Stimulated activated CD4-positive, alpha-beta T cell treated with anti-CD3 and anti-CD28 coated beads, TNF-alpha, amount 100 ng/mL, for 48 hours (primary cell): ENCODE data around the gene WIPF2.
A peak's percentile ranks its signal among the peaks of the same experiment; 100 is the strongest.

ENCODE experiments used
- DNase-seq, 3 donors: peaks; one replicate each; pipeline ENCODE4 v3.0.0-alpha.2; 2020; ENCODE audit warnings: low read depth in 3 of 3

Gene WIPF2

DNA sequence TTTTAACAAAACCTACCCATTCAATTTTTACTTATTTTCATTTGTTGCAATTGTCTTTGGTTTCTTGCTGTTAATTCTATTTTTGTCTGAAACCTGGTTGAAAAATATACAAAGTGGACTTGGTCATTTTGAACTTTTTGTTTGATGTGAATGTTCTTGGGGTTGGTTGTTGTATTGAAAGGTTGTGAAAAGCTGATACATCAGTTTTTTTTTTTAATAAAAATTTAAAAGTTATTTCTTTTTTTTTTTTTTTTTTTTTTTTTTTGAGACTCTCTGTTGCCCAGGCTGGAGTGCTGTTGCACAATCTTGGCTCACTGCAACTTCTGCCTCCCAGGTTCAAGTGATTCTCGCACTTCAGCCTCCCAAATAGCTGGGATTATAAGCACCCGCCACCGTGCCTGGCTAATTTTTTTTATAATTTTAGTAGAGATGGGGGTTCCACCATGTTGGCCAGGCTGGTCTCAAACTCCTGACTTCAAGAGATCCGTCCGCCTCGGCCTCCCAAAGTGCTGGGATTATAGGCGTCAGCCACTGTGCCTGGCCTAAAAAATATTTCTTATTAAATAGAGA lies 28.9 kb downstream of the WIPF2 start:
- no peak for DNase-seq

DNA sequence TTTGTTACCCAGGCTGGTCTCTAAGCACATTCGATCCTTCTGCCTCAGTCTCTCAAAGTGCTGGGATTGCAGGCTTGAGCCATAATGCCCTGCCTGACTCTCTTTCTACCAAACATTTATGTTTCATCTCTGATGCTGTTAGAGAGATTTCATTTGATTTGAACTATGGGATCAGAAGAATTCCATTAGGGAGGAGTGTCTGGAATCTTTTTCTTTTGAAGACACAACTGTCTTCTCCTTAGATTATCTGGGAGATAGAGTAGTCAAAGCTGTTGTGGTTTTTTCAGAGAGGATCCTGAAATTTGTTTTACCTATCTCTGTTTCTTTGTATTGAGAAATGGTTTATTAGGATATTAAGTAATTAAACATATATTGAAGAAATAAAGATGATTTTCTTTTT lies 29.4 kb downstream of the WIPF2 start:
- no peak for DNase-seq

DNA sequence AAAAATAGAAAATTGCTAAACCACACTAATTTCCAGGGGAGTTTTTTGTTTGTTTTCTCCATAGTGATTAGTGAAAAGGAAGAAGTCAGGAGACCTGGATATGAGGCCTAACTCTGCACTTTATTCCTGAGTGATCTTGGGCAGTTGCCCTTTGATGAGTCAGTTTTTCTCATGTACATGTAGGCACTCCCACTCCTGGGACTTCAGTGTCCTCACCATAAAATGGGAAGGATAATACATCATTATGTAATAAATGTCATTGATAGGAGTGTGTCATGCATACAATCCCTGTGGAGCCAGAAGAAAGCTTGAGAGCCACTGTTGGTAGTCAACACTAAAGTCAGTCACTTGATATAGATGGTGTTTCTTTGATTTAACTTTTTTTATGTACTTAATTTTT lies 32.5 kb downstream of the WIPF2 start:
- no peak for DNase-seq

DNA sequence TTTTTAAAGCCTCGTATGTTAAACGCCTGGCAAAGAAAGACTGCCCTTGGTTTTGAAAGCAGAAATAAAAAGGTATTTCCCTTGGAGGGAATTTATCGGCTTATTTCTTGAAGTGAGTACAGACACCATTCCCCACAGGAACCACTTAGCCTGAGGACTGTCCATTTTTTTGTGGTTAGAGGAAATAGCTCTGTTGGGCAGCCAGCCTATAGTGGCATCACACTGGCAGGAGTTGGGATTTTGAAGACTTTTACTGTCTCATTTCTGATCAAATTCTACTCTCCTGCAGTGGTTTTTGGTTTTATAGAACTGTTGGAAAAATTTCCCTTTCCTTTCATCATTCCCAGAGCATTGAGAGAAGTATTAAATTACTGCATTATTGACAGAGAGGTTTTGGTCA lies 34.5 kb downstream of the WIPF2 start:
- DNase-seq, result no peak

DNA sequence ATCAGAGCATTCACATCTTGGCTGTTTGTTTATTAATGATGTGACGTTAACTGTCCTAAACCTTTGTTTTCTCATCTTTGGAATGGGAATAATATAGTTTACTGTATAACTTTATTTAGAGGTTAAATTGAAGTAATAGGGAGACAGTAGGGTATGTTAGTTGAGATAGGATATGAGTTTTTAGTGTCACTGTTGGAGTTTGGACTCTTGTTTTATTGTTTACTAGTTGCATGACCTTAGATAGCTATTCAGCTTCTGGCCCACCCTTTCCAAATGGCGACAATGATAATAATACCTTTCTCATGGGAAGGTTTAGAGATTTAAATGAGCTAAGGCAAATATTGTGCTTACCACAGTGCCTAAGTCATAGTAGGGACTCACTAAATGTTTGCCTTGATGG lies 40.4 kb downstream of the WIPF2 start:
- no peak for DNase-seq

DNA sequence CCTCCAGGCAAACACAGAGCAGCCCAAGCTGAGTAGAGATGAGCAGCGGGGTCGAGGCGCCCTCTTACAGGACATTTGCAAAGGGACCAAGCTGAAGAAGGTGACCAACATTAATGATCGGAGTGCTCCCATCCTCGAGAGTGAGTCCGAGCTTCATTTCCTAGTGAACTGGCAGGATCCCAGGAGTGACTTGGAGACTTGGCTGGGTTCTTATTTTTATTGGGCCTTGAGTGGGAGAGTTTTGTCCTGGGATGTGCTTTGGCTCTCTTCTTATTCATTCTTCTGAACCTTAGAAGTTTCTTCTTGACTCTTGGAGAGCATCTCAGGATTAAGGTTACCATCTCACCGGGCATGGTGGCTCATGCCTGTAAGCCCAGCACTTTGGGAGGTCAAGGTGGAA lies 41.4 kb downstream of the WIPF2 start:
- no peak for DNase-seq

DNA sequence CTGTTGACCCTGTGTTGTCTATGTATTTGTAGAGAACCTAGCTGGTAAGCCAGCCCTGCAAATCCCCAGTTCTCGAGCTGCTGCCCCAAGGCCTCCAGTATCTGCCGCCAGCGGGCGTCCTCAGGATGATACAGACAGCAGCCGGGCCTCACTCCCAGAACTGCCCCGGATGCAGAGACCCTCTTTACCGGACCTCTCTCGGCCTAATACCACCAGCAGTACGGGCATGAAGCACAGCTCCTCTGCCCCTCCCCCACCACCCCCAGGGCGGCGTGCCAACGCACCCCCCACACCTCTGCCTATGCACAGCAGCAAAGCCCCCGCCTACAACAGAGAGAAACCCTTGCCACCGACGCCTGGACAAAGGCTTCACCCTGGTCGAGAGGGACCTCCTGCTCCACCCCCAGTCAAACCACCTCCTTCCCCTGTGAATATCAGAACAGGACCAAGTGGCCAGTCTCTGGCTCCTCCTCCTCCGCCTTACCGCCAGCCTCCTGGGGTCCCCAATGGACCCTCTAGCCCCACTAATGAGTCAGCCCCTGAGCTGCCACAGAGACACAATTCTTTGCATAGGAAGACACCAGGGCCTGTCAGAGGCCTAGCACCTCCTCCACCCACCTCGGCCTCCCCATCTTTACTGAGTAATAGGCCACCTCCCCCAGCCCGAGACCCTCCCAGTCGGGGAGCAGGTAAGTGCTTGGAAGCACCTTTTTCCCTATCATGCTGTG lies 45.5 kb downstream of the WIPF2 start:
- DNase-seq, result no peak

DNA sequence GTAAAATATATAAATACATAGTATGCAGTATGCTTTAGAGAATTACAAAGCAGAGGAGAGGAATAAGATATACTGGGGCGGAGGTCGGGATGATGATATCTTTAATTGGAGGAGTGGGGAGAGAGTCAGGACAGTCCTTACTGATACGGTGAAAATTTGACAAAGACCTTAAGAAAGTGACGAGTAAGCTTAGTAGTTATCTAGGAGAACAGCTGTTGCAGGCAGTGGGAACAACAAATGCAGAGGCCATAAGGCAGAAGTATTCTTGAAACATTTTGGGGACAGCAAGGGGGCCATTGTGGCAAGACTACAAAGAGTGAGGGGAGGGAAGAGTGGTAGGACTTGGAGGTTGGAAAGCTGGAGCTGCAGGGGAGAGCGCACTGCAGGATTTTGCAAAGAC lies 46.2 kb downstream of the WIPF2 start:
- DNase-seq, result no peak

DNA sequence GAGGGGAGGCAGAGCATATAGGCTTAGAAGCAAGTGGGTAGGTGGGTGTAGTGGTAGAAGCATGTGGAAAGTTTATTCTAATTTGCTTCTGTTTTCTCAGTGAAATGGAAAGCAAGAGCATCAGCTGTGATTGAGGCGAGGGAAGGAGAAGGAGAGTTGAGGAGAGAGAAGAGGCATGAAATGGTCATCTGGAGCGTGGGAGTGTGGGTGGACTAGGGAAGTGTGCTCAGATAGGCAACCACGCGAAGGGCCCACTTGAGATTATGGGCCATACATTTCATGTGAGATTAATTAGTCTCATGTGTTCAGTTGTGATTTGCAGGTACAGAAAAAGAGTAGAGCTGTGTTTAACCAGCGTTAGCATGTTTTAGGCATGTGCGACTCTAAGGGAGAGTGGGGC lies 47.8 kb downstream of the WIPF2 start:
- no peak for DNase-seq

DNA sequence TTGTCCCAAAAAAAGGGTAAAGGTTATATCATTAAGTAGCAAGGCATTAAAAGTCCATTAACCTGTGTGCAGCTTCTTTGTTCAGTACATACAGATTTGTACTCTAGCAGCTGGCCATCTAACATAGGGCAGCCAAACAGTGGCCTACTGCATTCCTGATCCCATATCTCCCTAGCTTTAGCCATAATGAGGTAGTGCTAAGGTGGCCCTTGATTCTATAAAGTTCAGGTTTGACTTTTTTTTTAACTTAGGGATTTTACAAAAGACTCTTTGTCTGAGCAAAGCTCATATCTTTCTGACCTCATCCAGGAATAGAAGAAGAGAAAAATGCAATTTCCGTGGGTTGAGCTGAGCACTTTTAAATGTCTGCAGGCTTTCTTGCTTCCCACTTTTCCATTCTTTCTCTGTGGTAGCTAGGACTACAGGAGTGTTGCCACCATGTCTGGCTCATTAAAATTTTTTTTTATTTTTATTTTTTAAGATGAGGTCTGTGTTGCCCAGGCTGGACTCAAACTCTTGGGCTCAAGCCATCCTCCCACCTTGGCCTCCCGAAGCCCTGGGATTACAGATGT lies 49.1 kb downstream of the WIPF2 start:
- DNase-seq, result no peak

DNA sequence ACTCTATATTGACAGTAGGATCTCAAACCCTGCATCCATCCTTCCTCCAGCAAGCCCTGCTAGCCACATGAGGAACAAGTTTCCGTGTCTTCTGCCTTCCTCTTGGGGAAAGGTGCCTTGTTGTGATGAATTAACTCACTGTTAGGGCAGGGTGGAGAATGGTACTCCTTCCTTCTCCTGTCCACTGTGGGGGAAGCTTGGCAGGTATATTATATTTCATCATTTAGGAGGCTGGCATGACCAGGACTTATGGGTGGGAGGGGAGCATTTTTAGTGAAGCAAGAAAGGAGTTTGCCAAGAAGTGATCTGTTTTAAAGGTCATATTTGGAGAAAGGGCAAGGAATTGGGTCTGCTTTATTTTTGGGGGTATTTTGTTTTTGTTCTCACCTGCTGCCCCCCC lies 59.3 kb downstream of the WIPF2 start:
- no peak for DNase-seq

DNA sequence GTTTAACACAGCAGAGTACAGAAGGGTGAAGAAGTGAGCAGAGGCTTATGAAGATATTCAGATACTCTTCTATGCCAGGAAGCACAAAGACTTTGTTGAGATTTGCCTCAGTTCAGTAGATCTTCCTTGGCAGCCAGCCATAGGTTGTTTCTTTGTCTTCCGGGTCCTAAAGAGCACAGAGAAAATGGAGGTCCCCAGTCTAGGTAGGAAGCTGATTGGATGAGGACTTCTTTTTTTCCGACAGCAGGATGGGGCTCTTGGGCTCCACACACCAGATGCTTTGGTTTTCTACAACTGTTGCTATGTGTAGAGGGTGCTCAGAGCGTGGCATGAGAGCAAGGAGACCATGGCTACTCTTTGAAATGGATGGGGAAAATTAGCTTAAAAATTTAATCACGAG lies 60.3 kb downstream of the WIPF2 start:
- DNase-seq, result no peak

DNA sequence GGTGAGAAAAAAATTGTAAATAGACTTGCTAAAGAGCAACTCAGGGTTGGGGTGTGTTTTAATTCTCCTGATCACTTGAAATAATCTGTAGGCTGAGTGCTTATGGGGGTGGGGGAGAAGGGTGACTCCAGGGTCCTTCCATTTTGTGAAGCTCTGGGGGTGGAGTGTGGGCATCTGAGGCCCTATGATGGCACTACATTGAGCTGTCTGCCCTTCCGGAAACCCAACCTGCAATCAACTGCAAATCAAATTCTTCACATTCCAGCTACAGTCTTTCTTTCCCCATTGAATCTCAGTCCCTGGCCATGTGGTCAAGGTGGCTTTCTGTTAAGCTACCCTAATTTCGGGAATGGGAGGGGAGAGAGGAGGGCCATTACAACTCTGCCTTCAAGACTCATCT lies 62.6 kb downstream of the WIPF2 start:
- no peak for DNase-seq

DNA sequence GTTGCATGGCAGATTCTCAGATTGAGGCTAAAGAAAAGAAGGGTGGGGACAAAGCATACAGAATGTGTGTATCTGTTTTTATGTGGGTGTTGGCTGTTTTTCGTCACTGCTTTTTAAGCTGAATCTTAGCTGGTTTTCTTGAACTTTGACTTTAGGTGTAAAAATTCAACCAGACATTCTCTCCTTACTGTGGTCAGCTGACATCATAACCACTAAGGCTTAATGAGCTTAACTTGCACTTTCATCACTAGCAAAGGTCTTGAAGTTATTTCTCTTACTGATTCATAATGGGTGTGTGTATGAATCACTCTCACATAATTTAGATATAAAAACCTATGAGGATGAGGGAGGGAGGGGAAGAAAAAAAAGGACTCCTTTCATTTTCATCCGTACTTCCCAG lies 64.6 kb downstream of the WIPF2 start:
- no peak for DNase-seq

DNA sequence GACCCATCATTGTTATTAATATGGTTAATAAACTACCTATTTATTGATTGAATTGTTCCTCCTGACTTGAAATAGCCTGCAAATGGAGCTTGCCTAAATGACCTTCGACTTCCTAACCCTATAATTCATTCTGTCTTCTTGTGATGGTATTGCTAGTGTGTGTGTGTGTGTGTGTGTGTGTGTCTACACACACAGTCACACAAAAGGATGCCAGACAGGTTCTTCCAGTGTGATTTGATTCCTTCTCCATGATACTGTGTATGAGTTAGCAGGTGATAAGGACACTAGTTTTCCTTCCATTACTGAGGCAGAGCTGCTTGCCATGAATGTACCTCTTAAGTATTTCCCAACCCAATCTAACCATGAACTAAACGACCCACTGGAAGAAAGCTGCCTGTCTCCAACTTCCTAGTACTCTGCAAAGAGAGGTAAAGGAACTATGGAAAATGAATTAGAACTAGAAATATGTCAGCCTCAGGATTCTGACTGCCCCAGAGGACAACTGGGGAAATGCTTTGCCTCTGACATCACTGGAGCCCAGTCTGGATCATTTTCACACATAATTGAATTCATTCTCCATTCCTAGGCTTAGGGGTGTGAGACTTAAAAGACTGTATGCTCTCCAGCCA lies 65.1 kb downstream of the WIPF2 start:
- no peak for DNase-seq

DNA sequence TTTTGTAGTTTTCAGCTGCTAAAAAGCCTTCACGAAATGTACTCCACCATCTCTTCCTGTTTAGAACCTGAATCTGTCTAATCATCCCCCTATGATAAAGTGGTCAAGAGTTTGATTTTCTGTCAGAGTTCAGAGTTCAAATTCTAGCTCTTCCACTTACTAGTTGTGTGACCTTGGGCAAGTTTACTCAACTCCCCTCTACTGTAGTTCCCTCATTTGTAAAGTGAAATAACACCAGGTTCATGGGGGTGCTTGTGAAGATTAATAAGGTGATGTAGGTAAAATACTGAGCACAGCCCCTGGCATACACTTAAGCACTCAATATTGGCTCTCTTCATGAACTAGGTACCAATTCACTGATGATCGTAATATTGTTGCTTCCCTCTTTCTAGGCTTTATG lies 67.4 kb downstream of the WIPF2 start:
- no peak for DNase-seq

DNA sequence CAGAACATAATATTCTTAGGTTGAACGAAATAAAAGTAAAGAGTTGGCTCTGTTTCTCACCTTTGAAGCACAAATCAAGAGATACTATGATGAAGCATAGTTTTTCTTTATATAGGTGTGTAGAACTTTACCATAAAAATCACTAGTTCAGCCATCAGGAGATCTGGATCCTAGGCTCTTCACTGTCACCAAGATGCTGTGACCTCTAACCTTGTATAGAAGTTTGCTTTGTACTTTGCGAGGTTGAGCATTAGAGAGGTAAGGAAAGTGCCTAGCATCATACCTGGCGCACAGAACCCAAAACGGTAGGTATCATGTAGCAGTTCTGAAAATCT lies 68.0 kb downstream of the WIPF2 start:
- DNase-seq, result no peak

DNA sequence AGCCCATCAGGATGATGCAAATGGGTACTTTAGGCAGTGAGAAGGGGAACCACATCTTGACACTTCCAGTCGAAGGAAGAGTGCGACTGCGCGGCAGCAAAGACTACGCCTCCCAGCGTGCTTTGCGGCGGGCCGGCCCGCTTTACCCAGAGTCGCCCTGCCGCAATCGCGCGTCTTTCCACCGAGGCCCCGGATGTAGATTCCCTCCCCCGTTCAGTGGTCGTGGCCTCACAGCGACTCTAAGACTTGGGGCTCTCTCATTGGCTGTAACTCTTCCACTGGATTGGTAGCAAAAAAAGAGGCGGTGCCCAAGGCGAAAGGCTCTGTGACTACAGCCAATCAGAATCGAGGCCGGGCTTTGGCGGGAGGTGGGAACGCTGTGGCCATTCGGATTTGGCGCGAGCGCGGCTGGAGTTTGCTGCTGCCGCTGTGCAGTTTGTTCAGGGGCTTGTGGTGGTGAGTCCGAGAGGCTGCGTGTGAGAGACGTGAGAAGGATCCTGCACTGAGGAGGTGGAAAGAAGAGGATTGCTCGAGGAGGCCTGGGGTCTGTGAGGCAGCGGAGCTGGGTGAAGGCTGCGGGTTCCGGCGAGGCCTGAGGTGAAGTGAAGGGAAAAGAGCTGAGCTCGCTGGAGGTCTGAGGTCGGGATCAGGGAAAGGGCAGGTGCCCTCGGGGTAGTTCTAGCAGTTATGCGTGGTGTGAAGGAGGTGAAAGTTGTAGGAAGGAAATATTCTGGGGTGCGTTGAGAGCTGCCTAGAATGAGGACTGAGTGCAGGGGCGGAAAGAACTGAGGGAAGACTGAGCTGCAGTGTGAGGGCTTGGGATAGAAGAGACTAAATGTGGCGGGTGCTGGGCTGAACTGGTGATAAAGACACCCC lies 68.6 kb downstream of the WIPF2 start, which contains the start of gene CDC6:
Gene CDC6, plus strand, starts transcription at position 386 of the 876 bp plus-strand sequence. CDS start 1,542 bp downstream, outside the sequence.
- peak; percentile 97 to 98 (median 97) for DNase-seq

DNA sequence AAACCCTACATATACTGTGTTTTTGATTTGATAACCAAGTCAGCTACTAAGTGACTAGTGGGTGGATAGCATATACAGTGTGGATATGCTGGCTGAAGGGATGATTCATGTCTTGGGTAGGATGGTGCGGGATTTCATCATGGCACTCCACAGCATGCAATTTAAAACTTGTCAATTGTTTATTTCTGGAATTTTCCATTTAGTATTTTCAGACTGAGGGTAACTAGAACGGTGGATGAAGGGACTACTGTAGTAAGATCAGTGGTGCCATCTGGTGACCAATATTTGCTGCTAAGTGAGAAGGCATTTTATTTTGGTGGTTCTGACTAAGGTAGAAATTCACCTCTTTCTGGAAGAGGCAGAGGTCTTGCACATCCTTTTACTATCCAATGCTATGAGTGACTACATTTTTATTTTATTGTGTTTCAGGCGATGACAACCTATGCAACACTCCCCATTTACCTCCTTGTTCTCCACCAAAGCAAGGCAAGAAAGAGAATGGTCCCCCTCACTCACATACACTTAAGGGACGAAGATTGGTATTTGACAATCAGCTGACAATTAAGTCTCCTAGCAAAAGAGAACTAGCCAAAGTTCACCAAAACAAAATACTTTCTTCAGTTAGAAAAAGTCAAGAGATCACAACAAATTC lies 71.7 kb downstream of the WIPF2 start:
- DNase-seq, result no peak

DNA sequence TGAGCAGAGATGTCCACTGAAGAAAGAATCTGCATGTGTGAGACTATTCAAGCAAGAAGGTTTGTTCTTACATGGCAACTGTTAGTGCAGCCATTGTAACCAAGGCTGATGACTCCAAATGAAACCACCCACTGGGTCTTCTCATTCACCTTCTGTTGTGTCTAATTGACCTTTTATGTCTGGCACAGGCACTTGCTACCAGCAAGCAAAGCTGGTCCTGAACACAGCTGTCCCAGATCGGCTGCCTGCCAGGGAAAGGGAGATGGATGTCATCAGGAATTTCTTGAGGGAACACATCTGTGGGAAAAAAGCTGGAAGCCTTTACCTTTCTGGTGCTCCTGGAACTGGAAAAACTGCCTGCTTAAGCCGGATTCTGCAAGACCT lies 72.2 kb downstream of the WIPF2 start:
- no peak for DNase-seq

DNA sequence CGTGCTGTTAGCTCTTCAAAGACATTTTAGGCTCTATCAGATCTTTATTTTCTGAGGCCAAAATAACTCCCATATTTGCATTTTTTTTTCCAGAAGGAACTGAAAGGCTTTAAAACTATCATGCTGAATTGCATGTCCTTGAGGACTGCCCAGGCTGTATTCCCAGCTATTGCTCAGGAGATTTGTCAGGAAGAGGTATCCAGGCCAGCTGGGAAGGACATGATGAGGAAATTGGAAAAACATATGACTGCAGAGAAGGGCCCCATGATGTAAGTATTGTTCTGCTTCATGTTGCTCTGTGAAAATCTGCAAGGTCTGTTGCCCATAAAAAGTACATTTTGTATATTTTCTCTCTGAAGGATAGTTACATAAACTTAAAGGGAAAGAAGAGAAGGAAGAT lies 74.3 kb downstream of the WIPF2 start:
- no peak for DNase-seq
